SU-DHL-6 (cell line): ENCODE results near the gene RNF43.

Experiments
- H2AFZ ChIP-seq: fragments of 200-600 bp; sonication (generic); 2 replicates; pipeline ENCODE4 v1.6.1; 2014; ENCODE audit warnings: low read depth, mild to moderate bottlenecking, moderate library complexity, mixed read lengths, antibody characterized with exemption, low read length; ENCODE audit not compliant: severe bottlenecking
- H3F3A ChIP-seq: fragments of 200-600 bp; shearing (Covaris generic); 2 replicates; pipeline ENCODE4 v1.6.0; 2016; ENCODE audit warnings: antibody characterized with exemption, mild to moderate bottlenecking; ENCODE audit not compliant: insufficient read depth
- H3K27ac ChIP-seq: fragments of 200-600 bp; sonication (generic); 2 replicates; pipeline ENCODE4 v1.5.1; 2016; ENCODE audit warnings: low read depth, mild to moderate bottlenecking, low read length, moderate library complexity, mixed read lengths
- H3K27me3 ChIP-seq: fragments of 200-600 bp; sonication (generic), shearing (Covaris generic); 2 replicates; pipeline ENCODE4 v1.6.0; 2014; ENCODE audit warnings: mild to moderate bottlenecking, low read length
- H3K36me3 ChIP-seq: fragments of 200-600 bp; sonication (generic); 2 replicates; pipeline ENCODE4 v1.6.1; 2014; ENCODE audit warnings: mild to moderate bottlenecking, low read length, mixed read lengths
- H3K4me2 ChIP-seq: fragments of 300-600, 200-600 bp; shearing (Covaris generic), sonication (generic); 2 replicates; pipeline ENCODE4 v1.6.0; 2014; ENCODE audit warnings: low read length, low read depth, mild to moderate bottlenecking; ENCODE audit not compliant: poor library complexity, severe bottlenecking
- H3K4me3 ChIP-seq: fragments of 200-600 bp; sonication (generic); 2 replicates; pipeline ENCODE4 v1.5.1; 2014; ENCODE audit warnings: antibody characterized with exemption, low read length, mild to moderate bottlenecking, mixed read lengths; ENCODE audit not compliant: insufficient read depth, poor library complexity, severe bottlenecking
- H3K79me2 ChIP-seq: fragments of 200-600 bp; sonication (generic); 2 replicates; pipeline ENCODE4 v1.6.1; 2014; ENCODE audit warnings: mild to moderate bottlenecking, low read length, moderate library complexity; ENCODE audit not compliant: insufficient read depth
- H3K9ac ChIP-seq: fragments of 200-600 bp; sonication (generic); 2 replicates; pipeline ENCODE4 v1.7.0; 2014; ENCODE audit warnings: mild to moderate bottlenecking, low read length
- H3K9me2 ChIP-seq: fragments of 200-600 bp; sonication (generic); replicated peaks from 2 replicates; pipeline ENCODE4 v1.6.1; 2014; ENCODE audit warnings: low read length; ENCODE audit not compliant: insufficient read depth
- H3K9me3 ChIP-seq: fragments of 200-600 bp; sonication (generic); 2 replicates; pipeline ENCODE4 v1.6.1; 2014; ENCODE audit warnings: low read length, mixed read lengths; ENCODE audit not compliant: insufficient read depth
- H4K20me1 ChIP-seq: fragments of 200-600 bp; sonication (generic); 2 replicates; pipeline ENCODE4 v1.6.1; 2014; ENCODE audit warnings: low read depth, mild to moderate bottlenecking, antibody characterized with exemption, low read length, moderate library complexity, mixed read lengths
- CTCF ChIP-seq: fragments of 200-600 bp; sonication (generic); IDR thresholded peaks from one replicate; pipeline ENCODE4 v1.5.1; 2017; ENCODE audit warnings: antibody characterized with exemption, mild to moderate bottlenecking, low read length, moderate library complexity; ENCODE audit not compliant: insufficient read depth, poor library complexity, severe bottlenecking
- EZH2phosphoT487 ChIP-seq: fragments of 200-600 bp; sonication (generic), shearing (Covaris generic); conservative IDR thresholded peaks from 2 replicates; pipeline ENCODE4 v1.6.1; 2018; ENCODE audit warnings: mild to moderate bottlenecking, antibody characterized with exemption, low read length, moderate library complexity, mixed read lengths

RNF43 gene

GRCh38 chr17:58368860-58369213 is 48.5 kb downstream of the RNF43 start:
- no peak for TF ChIP-seq CTCF
- TF ChIP-seq EZH2phosphoT487: no peak
- H3K27me3 ChIP-seq: no peaks in the 10 kb centered on the region
- H3K36me3 ChIP-seq: no peaks in the 10 kb centered on the region
- H3K79me2 ChIP-seq: no peaks in the 10 kb centered on the region
- no peaks in the 10 kb centered on the region for H3K9me2 ChIP-seq
- H3K4me2 ChIP-seq: no peak overlapping the region
- no peaks in the 10 kb centered on the region for H3K9me3 ChIP-seq
- no peaks in the 10 kb centered on the region for H3F3A ChIP-seq
- peak overlapping the region; percentile 31; the same call in 1 of the 2 replicates for H3K27ac ChIP-seq
- H3K9ac ChIP-seq: no peak overlapping the region
- H3K4me3 ChIP-seq: no peak overlapping the region
- no peak overlapping the region for H2AFZ ChIP-seq
- H4K20me1 ChIP-seq: no peaks in the 10 kb centered on the region
